Activated CD8-positive, alpha-beta memory T cell treated with anti-CD3 and anti-CD28 coated beads for 48 hours (primary cell): Measurements from ENCODE around the gene KIAA1671.

Experiments used
- DNase-seq, 3 experiments: peaks; one replicate each; pipeline ENCODE4 v3.0.0-alpha.2; 2020; ENCODE audit warnings: low read depth in 2 of 3, low spot score in 2 of 3

KIAA1671 gene

DNA sequence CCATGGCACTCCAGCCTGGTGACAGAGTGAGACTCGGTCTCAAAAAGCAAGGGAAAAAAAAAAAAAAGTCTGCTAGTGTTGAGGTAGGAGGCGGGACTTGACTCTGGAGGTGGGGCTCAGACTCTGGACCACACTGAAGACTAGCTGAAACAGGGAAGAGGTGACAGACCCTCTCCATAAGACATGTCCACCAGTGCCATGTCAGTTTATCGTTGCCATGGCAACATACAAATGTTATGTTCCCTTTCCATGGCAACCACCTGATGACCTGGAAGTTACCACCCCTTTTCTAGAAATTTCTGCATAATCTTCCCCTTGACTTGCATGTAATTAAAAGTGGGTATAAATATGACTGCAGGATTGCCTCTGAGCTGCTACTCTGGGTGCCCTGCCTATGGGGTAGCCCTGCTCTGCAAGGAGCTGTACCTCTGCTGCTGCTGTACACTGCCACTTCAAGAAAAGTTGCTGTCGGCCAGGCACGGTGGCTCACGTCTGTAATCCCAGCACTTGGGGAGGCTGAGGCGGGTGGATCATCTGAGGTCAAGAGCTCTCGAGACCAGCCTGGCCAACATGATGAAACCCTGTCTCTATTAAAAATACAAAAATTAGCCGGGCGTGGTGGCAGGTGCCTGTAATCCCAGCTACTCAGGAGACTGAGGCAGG is 55.1 kb downstream of the KIAA1671 start:
- DNase-seq = no peak

DNA sequence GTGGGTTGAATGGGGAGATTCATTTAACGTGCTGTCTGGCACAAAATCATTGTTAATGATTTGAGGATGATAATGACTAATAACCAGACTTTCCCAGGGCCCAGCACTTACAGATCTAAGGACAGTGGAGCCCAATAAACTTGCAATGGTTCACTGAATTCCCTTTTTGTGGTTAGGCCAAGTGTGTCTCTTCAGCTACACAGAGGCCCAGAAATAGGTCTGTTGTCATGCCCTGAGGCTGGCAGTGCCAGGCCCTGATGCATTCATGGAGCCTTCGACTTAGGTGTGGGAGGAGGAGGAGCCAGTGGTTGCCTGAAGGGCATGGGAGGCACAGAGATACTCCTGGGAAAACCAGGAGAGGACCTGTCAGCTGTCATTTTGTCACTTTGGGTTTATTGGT is 56.1 kb downstream of the KIAA1671 start:
- no peak for DNase-seq

- DNase-seq = no peak
These were observed 60.2 kb downstream of the KIAA1671 start for GRCh38 chr22:25012741-25013143.

- no peak for DNase-seq
These were observed 61.1 kb downstream of the KIAA1671 start for GRCh38 chr22:25013607-25014006.

- no peak for DNase-seq
These were observed 62.6 kb downstream of the KIAA1671 start for GRCh38 chr22:25014896-25015755.

DNA sequence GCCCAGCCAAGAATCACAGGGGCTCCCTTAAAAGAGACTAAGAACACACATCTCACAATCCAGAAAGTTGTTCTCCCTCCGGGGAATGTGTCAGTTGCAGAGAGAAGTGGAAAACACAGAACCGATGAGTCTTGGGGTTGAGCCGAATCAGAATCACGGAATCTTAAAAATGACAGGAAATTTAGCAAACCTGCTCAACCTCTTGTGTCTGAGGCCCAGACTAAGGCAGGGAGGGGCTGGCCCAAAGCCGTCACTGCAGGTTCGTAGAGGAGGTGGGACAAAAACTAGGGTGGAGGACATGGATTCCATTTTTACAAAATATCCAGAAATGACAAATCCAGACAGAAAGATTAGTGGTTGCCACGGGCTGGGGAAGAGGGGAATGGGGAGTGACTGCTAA is 63.8 kb downstream of the KIAA1671 start:
- no peak for DNase-seq

- DNase-seq = no peak
These were observed 65.5 kb downstream of the KIAA1671 start for GRCh38 chr22:25018009-25018408.

DNA sequence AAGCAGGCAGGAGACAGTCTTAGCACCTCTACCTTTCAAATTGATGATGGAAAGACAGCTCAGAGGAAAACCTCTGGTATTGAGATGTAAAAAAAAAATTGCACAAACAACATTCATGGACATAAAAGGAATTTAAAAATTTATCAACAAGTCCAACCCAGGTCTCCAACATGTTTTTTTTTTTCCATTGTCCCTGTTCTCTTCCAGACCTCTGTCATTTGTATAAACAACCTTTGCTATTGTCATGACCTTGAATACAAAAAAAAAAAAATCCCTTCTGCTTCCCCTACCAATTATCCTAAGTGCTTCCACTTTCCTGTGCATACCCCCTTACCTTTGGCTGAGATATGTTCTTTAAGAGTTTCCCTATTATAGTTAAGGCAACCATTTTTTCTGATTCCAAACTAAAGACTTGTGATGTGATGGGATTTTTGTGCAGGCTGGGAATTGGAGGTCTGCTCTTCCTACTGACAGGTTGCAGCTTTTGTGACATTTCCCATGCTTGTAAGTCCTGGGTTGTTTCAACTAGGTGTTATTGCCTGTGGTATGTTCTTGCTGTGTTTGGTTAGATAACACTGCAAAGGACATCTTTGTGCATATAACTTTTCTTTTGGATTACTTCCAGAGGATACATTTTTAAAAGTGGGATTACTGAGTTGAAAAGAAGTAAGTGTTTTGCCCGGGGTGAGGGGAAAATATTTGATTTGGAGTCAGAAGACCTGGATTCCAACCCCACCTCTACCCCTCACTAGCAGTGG is 67.1 kb downstream of the KIAA1671 start:
- no peak for DNase-seq

GRCh38 chr22:25021409-25021808 is 68.9 kb downstream of the KIAA1671 start:
- DNase-seq = no peak

DNA sequence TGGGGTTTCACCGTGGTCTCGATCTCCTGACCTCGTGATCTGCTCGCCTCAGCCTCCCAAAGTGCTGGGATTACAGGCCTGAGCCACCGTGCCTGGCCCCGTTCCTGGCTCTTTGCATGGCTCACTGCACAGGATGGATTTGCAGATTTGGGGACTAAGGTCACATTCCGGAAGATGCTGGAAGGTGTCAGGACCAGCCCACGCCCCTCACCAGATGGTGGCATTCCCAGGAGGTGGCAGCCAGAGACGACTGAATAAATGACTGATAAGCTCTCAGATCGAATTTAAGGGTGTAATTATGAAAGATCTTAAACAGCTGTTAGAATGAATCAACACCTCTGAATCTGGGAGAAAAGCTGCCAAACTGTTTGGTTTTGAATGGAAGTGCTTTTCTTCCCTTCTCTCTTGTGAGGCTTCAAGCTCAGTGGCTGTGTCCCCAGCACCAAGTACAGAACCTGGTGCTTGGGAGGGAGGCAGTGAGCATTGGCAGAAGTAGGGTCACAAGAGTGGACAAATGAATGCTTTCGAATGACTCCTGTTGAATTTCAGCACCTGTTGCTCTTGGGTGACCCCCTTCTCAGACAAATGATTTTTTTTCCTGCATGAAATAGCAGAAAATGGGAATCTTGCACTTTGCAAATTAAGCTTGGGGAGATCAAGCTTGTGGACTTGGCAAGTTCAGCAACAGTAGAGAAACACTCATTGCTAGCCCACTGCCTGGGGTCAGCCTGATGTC is 69.6 kb downstream of the KIAA1671 start:
- no peak for DNase-seq

- DNase-seq = no peak
These were observed 71.4 kb downstream of the KIAA1671 start for GRCh38 chr22:25023879-25024278.

DNA sequence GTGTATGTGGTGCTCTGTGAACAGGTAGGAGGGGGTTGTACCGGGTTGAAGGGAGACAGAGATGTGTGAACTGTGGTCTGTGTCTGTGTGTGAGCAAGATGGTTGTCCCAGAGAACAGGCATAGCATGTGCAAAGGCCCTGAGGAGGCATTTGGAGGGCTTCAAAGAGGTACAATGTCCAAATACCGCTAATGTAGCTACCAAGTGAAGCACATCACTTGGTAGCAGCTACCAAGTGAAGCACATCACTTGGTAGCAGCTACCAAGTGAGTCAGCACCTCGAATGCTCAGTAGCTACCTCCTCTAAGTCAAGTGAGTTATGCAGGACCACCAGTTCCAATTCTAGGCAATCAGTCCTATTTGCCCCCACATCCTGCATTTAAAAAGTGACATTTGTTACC is 72.4 kb downstream of the KIAA1671 start:
- DNase-seq = no peak

- no peak for DNase-seq
These were observed 73.2 kb downstream of the KIAA1671 start for GRCh38 chr22:25025491-25026400.

DNA sequence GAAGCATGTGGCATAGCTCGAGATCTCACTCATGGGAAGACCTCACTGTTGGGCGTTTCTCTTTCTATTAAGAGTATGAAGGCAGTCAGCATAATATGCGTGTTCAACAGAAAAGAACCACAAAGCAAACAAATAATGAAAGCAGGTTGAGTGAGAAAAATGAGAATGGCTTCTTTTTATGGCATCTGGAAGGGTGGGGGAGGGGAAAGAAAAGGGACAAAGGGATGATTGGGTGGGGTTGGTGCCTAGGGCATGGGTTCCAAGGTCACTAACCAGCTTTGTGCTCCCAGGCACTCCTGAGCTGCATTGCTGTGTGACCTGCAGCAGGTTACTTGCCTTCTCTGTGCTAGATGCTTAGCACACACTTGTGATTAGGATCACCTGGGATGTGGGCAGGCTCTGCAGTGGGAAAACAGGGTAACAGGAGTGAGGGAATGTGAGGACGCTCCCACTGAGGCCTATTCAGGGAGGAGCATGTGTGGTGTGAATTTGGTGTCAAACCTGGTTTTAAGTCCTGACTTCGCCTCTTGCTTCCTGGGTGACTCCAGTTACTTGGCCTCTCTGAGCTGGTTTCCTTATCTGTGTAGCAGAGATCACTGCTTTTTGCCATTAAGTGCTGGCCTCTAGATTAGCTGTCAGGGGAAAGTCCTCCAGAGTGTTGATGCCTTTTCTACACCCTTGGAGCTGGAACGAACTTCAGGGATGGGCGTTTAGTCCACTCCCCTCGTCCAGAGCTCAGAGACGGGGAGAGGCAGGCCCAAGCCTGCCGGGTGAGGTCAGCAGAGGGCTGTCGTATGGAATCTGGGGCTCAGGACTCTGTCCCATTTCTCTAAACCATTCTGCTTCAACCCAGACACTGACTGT is 74.8 kb downstream of the KIAA1671 start:
- no peak for DNase-seq

DNA sequence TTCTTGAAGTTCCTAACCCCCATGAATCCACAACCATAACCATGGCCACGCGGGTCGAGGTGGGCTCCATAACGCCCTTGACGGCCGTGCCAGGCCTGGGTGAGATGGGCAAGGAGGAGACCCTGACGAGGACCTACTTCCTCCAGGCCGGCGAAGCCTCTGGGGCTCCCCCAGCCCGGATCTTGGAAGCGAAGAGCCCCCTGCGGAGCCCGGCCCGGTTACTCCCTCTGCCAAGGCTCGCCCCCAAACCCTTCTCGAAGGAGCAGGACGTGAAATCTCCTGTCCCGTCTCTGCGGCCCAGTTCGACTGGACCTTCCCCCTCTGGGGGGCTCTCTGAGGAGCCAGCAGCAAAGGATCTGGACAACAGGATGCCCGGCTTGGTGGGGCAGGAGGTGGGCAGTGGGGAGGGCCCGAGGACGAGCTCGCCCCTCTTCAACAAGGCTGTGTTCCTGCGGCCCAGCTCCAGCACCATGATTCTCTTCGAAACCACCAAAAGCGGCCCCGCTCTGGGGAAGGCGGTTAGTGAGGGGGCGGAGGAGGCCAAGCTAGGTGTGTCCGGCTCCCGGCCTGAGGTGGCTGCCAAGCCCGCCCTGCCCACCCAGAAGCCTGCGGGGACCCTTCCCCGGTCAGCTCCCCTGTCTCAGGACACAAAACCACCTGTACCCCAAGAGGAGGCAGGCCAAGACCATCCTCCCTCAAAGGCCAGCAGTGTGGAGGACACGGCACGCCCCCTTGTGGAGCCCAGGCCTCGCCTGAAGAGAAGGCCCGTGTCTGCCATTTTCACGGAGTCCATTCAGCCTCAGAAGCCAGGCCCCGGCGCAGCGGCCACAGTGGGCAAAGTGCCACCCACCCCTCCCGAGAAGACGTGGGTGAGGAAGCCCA is 75.7 kb downstream of the KIAA1671 start:
- no peak for DNase-seq

GRCh38 chr22:25028841-25029141 is 76.3 kb downstream of the KIAA1671 start:
- DNase-seq = no peak

DNA sequence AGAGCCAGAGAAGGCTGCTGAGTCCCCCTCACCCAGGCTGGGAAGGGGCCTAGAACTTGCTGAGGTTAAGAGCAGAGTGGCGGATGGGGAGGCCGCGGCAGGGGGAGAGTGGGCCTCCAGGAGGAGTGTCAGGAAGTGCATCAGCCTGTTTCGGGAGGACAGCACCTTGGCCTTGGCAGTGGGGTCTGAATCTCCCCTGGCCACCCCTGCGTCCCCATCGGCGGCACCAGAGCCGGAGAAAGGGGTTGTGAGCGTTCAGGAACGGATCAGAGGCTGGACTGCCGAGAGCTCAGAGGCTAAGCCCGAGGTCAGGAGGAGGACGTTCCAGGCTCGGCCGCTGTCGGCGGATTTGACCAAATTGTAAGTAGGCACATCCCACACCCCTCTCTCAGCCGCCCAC is 76.7 kb downstream of the KIAA1671 start:
- no peak for DNase-seq

DNA sequence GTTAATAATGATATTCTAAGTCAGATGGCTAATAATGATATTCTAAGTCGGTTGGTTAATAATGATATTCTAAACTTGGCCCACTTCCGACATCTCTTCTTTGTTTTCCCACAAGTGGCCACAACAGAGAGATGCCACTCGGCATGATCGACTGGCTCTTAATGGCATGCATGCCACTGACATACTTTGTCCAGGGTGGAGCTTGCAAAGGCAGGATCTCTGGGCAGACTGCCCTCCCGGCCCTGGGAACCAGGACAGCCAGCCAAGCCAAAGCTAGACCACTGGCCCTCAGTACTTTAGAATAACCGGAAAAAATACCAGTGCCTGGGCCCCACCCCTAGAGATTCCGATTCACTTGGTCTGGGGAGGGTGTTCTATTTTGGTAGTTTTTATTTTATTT is 78.1 kb downstream of the KIAA1671 start:
- no peak for DNase-seq
